Activated CD8-positive, alpha-beta memory T cell treated with anti-CD3 and anti-CD28 coated beads for 1 hour (primary cell): ENCODE data around the gene MAPKAP1.

ENCODE experiments used
- DNase-seq, 2 donors: peaks; one replicate each; pipeline ENCODE4 v3.0.0-alpha.2; 2020; ENCODE audit warnings: low read depth in 1 of 2; ENCODE audit errors: extremely low read depth in 1 of 2

Gene MAPKAP1

DNA sequence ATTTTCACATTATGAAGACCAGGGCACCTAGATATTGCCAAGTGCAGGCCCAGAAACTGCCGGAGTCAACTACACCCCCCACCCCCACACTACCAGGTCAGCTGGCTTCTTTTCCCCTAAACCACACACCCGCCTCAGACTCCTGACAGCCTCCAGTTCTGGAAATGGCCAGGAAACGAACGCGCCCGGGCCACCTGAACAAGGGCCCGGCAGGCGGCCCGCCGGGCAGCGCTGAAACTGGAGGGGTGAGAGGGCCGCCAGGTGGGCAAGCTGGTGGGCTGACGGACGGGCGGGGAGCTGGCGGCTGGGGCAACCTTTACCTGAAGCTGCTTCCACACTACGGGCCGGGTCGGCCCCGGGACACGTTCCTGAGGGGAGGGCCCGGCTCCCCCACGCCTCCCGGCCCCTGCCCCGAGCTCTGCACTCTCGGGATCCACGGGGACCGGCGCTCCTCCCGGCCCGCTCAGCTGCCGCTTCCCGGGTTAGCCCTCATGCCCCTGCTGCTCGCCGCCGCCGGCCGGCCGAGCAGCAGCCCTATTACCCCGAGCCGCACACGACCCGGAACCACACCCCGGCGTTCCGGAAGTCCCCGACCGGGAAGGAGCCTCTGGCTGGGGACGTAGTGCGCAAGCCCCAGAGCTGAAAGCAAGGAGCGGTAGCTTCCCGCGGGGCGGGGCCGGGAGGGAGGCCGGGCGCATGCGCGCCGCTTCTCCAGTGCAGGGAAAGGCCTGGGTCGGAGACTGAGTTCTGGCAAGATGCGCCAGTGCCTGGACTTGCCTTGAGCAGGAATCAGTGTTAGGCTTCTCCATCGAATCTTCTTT is at the start of gene MAPKAP1:
Gene MAPKAP1, minus strand, starts transcription at position 558 of the 821 bp plus-strand sequence. CDS start 34,634 bp downstream, outside the sequence.
- DNase-seq, result peak; percentile 84 to 89

DNA sequence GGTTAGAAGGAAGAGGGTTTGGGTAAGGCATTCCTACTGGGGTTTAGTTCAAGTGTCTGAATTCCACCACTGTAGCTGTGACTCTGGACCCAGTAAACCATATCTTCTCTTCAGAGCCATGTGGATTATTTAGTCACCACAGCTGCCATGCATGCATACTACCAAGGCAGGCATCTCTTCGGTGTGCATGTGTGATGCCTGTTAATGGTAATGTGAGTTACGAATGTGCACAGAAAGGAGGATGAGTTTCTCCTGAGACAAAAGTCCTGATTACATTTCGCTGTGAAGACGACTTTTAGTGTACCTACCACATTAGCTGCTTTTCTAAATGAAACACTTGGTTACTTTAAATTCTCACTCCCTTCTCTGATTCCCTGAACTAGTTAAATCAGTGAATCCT is 49.5 kb upstream of the MAPKAP1 start:
- no peak for DNase-seq

DNA sequence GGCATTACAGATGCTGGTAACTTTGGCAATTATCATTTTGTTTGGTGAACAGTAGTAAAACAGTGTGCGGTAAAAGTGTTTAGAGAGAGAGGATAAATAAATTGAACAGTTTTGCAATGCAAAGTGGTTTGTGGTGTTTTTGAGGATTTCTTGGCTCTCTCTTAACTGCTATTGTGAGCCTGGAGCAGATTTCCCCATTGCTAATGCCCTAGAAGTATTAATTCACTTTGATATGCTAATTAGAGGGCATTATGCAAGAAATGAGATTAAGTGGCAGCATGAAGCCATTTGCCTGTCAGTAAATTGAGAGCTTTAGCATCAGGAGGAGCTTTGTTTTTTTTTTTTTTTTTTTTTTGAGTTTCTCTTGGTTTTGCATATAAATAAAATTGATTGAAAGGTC is 48.3 kb upstream of the MAPKAP1 start:
- DNase-seq, result no peak

DNA sequence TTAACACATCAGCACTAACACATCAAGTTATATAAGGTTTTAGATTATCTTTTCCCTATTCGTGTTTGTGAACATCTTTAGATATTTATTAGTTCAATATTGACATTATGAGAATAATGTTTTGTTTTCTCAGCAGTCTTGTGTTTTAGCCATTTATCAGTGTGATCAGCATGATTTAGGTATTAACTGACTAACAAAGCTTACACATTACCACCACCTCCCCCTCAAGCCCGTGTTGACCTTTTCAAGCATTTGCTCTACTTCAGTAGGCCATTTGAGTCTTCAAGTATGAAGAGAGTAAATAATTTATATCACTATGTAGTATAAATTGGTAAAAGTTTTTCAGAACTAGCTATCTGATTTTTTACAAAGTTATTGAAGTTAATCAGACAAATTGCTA is 47.1 kb upstream of the MAPKAP1 start:
- no peak for DNase-seq

DNA sequence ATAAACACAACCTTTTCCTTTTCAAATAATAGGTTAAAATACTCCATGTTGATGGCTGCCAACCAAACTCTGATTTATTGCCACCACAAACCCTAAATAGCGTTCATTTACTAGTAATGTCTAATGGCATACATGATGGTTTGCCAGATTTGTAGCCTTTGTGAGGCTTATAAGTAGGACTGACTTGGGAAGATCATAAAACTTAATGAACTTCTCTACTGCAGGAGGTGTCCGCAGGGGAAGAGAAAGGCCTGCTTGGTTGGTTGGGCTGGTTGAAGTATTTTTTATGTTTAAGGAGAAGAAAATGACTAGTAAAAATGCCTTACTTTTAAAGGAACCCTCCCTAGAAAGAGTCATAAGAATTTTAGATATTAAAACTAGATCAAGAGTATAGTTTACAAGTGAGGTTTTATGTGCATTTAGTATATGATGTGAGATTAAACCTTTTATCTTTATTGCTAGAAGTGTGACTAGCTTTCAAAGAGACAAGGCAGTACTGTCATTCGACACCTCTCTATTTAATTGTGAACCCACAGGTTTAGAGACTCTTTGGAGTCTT is 45.1 kb upstream of the MAPKAP1 start:
- no peak for DNase-seq

DNA sequence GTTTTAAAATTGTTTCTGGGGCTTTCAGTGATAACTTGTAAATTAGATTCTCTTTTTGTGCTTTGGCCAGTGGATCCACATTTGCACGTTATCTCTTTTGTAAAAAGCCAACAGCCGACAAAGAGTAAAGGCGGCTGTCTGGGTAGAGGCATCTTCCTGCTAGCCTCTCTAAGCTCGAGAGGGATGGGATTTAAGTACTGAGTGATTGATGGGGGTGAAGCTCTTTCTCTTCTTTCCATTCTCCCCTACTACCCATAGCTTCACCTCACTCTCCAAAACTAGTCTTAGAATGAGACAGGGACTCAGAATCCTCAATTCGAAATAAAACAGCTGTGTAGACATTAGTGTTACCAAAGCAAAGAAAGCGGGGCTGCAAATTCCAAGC is 43.6 kb upstream of the MAPKAP1 start:
- no peak for DNase-seq

DNA sequence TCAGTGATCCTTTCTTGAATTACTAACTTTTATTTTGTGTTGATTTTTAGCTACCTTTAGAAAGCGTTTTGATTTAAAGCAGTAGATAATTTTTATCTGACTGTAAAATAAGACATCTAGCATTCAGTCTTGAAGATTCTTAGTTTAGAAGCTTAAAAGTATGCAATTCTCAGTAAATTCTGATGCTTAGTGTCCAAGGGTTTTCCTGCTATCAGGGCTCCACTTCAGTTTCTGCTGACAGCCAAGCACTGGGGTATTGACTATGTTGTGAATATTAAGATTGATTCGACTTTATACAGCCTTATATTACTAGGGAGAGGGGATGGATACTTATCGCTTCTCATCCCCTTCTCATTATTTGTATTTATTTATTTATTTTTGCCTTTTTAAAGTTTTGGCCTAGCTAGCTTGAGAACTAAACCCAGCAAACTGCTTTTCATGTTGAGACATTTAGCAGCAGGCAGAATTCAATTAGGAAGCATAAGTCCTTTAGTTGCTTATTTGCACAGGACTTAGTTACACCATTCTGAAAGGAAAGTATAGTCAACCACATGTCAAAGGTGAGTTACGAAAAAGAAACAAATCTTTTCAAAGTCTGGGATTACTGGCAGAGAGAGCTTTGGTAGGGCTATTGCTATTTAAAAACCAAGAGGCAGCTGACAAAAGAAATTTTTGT is 43.1 kb upstream of the MAPKAP1 start:
- no peak for DNase-seq

DNA sequence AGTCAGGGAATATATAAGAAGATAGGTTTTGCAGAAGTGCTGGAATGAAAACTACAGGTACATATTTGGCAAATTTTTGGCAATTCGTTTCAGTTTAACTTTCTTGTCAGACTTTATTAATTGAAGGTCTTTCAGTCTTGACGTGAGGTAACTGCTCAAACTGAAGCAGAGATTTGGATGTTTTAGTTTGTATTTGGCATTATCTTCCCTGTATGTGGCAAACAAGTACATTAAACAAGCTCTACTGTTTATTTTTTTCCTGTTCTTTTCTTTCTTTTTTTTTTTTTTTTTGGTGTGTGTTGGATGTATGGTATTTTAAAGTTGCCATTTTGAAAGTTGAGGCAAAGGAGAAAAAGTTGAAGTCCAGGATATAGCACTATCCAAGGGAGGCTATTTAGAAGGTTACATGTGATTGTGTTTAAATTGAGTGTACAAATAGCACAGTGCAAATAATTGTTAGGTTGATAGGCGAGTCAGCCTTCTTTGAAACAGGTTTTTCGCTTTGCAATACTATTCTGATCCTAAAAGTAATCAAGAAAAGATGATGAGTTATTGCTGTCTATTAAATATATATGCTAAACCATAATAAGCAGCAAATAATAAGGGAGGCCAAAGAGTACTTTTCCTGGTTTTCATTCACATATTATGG is 42.4 kb upstream of the MAPKAP1 start:
- no peak for DNase-seq

DNA sequence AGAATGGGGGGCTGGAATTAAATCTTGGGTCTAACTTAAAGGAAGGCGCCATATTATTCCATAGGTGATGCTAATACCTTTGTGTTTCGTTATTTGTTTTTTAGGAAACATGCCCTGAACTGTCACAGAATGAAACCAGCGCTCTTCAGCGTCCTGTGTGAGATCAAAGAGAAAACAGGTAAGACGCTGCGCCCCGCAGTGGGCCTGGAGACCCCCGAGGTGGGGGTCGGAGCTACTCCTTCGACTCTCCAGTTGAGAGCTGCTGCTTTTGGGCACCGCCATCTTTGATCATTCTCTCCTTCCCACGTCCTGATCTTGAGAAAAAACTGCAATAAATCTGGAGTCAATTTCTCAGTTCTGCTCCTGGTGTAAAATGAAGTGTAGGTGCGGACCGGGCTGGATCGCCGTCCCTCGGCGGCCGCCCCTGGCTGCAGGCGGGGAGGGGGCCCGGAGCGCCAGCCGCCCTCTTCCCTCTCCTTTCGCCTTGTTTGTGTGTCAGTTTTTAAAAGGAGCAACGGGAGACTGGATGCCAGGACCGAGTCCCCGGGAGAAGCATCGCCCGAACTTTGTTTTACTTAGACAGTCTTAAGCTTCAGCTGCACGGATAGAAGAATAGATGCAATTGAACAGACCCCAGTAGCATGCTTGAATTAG is 41.6 kb upstream of the MAPKAP1 start:
- no peak for DNase-seq

DNA sequence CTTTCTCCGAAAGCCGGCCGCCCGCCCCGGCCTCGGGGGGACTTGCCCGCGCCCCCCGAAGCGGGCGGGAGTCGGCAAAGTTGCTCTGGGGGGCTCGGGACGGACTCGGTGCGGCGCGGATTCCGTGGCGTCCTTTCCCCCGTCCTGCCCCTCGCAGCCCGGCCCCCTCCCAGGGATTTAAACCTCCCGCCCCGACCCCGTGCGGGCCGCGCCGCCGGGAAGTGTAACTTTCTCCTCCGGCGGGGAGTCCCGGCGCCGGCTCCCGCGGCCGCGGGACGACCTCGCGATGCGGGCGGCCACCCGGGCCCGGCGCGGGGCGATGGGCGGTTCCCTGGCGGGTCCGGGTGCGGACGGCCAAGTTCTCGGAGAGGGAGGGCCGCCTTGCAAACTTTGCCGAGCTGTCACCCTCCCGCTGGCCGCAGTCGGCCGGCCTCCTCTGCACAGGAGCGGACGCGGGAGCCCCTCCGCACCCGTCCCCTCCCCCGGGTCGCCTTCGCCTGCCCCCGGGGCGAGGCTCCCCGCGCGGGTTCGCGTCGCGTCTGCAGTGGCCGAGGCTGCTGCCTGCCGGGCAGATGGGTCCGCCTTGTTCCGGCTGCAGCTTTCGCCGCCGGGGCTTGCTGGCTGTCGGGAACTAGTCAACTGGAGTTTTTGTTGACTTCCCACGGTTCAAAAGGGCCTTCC is 40.9 kb upstream of the MAPKAP1 start:
- DNase-seq, result peak in 1 of 2 donors; percentile 10

DNA sequence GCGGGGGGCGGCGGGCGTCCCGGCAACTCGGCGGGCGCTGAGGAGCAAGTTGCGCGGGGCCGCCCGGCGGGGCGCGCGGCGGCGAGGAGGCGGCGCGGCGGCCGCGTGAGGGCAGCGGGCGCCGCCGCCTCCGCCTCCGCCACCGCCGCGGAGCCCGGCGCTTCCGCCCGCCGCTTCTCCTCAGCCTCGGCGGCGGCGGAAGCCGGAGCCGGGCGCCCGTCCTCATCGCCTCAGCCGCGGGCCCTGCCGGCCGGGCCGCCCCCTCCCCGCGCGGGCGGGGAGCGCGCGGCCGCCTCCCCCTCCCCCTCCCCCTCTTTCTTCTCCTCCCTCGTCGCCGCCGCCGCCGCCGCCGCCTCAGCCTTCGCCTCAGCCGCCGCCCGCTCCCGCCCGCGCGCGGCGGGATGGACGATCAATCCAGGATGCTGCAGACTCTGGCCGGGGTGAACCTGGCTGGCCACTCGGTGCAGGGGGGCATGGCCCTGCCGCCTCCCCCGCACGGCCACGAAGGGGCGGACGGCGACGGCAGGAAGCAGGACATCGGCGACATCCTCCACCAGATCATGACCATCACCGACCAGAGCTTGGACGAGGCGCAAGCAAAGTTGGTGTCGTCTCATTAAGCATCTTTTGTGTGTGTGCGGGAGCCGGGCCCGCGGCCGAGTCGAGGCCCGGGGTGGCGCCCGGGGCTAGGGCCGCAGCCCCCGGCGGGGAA is 40.2 kb upstream of the MAPKAP1 start, which contains the start of gene PBX3:
Gene PBX3, plus strand, starts transcription at position 321 of the 712 bp plus-strand sequence.
- DNase-seq, result peak in 1 of 2 donors; percentile 32

DNA sequence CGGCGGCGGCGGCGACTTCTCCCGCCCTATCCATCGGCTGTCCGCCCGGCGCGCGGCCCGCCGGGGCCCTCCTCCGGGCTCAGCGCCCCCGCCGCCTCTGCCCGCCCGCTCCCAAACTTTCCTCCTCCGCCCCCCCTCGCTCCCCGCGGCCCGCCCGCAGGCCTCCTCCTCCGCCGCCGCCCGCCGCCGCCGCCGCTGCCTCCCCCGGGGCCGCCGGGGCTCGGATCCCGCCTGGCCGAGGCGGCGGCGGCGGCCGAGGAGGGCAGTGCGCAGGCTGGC is 39.7 kb upstream of the MAPKAP1 start:
- DNase-seq, result no peak

DNA sequence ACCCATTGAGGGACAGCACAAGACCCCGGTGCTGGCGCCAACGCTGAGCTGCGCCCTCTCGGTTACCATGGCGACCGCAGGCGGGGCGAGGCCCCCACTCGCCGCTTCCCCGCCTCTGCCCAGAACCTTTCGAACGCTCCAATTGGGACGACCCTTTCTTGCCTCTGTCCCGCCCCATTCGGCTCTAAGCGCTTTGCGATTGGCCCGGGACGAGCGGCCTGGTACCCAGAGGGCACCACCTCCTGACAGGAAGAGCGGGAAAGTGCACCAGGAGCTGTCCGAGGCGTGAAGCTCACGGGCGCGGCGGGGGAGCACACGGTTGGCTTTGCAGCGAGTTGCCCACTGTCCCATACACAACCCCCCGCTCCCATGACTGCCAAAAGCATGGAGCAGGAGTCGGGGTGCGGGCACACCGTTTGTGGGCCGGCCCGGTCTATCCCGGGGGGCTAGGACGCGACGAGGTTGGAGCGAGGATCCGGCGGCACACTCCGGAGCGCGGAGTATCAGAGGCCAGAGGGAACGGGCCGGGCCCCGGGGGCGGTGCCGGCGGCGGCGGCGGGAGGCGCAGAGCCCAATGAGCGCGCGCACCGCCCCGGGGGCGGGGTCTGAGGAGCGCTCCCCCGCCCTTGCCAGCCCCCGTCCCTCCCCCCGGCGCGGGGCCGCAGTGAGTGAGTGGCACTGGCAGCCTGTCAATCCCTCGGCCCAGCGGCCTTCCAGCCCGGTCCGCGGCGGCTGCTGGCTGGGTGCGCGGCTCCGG is 39.2 kb upstream of the MAPKAP1 start:
- peak; percentile 77 to 92 for DNase-seq

DNA sequence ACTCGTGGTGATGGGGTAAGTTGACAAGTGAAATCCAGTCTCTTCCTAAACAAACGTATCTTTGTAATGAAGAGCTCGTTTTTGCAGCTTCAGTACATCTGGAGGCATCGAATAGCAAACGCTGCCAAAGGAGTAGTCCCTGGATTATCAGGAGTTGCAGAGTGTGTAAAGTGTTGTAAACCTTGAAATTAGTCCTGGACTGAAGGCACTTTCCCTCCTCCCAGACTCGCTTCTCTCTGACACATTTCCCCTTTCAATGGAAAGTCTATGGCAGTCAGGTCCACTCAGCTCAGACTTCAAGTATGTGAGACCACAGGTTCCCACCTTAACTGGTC is 38.6 kb upstream of the MAPKAP1 start:
- no peak for DNase-seq

DNA sequence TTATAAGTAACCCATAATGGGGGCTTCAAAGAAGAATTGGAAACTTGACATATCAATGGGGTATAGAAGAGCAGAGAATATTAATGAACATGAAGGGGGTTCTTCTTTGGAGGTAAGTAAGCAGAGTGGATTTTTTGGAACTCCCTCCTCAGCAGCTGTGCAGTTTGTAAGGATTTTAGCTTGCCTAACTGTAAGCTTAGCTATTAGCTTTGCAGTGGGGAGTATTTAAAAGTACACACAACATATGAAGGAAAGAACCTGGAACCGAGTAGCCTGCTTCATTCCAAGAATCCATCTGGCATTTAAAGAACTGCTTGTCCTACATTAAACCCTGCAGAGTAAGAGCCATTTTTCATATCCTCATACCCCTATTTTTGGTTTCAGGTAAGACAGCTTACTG is 38.0 kb upstream of the MAPKAP1 start:
- no peak for DNase-seq

DNA sequence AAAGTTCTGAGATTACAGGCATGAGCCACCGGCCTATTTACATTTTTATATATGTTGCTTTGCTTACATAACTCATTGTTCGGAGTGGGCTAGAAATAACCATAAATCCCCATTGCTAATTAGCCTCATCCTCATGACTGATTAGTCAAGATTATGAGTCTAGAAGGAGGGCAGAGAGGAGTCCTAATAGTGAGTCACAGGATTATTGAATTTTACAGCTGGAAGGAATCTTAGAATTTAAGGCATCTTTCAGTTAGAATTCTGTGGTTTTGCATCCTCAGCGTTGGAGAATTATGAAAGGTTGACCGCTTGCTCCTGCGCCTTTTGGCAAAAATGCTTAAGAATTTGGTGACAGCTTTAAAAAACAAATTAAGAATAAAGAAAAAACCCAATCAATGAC is 37.6 kb upstream of the MAPKAP1 start:
- DNase-seq, result no peak

DNA sequence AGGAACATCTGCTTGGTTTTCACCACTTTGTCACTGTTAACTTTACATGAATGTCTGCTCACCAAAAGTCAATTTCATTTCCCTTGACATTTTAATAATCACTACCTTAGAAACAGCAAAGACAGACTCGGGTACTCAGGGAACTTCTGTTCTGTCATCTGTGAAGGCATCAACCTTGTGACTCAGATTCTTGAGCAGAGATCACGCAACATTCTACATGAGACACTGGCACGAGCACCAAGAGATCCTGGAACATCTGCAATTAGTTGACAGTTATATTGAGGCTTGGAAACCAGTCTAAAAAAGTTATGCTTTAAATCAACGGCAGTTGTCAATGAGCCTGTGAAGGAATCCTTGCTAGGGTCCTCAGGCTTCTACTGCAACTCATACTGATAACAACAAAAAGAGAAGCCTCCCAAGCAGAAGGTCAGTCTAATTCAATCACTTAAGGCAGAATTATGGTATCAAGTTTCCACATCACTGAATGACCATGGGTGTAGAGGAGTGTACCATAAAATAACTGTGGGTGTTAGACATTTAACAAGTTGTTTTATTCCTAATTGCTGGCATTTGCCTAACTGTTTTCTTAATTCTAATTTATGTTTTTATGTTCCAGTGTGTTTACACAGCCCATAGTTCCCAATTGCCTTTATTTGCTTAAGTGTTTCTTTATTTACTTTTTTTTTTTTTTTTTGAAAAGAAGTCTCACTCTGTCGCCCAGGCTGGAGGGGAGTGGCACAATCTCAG is 36.8 kb upstream of the MAPKAP1 start:
- no peak for DNase-seq

DNA sequence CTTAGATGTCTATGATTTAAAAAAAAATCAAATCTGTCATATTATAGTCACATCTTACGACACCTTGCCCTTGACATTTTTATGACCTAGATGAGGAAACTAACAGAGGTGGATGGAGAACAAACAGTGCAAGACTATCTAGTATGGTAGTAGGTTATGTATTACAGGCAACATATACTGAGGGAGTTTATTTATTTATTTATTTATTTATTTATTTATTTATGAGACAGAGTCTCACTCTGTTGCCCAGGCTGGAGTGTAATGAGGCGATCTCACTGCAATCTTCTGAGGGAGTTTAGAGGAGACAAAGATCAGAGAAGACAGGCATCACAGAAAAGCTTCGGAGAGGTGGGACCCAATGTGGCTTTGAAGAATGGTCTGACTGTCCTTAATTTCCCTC is 35.6 kb upstream of the MAPKAP1 start:
- DNase-seq, result no peak

DNA sequence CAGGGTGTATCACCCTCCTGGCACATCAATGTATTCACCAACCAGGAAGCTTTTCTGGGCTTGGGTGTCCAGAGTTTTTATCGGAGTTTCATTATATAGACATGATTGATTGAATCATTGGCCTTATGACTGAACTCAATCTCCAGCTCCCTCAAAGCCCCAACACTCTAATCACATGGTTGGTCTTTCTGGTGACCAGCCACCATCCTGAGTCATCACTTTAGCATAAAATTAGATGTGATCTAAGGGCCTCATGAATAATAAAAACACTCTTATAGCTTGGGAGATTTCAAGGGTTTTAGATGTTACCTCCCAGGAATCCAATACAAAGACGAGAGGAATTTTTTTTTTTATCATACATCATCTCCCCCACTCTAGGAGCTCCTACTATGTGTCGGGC is 32.4 kb upstream of the MAPKAP1 start:
- DNase-seq, result no peak
